ENCODE data around the gene ESRRB. TPM values are rescaled to one million over a fixed set of nuclear protein-coding genes. Genes with fewer than 3 reads are reported as not detected.

The ESRRB gene
- total RNA-seq, 1 donor from 2014 or later, result 0.31 TPM

DNA sequence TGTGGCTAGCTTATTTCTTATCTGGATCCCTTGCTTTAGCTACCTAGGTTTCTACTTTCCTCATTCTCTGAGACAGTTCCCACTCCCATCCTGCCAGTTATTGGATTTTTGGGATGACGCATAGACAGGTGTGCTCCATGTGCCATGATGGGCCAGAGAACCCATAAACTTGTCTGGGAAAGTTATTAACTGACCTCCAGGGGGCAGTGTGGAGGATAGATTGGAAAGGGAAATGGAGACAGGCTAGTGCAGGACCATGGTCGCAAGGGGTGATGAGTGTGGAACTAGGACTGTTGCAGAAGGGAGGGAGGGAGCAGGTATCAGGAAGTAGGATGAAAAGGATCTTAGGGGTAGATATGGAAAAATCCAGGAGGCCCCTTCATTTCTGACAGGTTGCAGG is 80.3 kb downstream of the ESRRB start:
- DNase-seq, result no peak

DNA sequence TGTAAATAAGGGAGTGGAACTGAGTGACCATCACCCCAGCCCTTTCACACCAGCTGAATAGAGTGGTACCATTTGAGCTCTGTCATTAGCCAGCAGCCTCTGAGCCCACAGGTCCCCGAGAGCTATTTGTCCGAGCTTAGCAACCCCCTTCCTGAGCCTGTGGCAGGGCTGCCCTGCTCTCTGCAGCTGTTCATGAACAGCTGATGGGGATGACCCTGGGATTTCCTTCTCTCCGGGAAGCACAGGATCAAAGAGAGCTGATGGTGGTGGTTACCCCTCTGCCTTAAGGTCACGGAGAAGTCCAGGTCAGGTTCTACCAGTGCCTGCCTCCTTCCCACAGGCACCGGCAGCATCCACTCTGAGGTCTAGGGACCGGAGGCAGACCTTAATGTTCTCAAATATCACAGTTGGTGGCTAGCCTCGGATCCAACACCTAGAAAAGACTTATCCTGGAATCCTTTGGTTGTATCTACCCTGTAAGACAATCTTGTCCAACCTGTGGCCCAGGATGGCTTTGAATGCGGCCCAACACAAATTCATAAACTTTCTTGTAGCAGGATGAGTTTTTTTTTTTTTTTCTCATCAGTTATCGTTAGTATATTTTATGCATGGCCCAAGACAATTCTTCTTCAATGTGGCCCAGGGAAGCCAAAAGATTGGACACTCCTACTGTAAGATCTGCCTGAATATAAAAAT is 81.1 kb downstream of the ESRRB start:
- DNase-seq, result no peak

GRCh38 chr14:76457841-76458240 is 81.9 kb downstream of the ESRRB start:
- DNase-seq, result no peak

DNA sequence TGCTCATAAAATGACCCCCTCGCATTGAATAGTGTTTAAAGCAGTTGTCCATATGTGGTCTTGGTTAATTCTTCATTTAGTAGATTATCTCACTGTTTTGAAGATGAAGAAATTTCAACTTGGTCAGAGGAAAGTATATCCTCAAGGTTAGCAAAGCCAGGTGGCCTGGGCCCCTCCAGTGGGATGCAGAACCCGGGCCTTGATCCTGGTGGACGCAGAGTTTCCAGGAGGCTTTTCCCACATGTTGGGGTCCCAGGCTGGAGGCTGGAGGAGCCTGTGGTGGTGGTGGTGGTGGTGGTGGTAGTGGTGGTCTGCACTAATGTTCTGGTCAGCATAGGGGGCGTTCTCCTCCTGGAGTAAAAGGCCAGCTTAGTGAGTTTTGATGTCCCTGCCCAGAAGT is 85.9 kb downstream of the ESRRB start:
- DNase-seq, result no peak

DNA sequence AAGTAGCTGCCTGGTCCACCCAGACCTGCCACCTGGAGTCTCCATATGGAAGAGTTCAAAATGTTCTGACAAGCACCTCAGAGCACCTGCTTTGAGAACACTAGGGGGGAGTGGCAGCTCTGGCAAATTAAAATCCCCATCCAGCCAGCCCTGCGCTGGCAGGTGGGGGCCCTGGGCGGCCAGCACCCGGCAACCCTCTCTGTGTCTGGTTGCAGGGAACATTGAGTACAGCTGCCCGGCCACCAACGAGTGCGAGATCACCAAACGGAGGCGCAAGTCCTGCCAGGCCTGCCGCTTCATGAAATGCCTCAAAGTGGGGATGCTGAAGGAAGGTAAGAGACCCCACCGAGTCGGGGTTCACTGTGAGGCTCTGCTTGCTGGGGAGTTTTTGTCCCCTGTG is 86.4 kb downstream of the ESRRB start:
- DNase-seq, result no peak

DNA sequence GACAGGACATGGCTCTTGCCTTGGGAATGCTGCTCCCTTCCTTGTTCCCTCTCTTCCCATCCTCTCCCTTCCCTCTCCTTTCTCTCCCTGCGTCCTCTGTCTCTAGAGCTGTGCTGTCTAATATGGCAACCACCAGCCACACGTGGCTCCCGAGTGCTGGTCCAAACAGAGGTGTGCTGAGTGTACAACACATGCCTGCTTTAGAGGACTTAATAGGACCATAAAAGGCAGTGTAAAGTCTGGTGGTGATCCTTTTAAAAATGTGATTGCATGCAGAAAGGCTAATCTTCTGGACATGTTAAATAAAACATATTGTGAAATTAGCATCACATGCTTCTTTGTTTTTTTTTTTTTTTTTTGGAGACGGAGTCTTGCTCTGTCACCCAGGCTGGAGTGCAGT is 87.2 kb downstream of the ESRRB start:
- DNase-seq, result no peak

- DNase-seq, result no peak
Observed at GRCh38 chr14:76464856-76465255, 88.9 kb downstream of the ESRRB start.

DNA sequence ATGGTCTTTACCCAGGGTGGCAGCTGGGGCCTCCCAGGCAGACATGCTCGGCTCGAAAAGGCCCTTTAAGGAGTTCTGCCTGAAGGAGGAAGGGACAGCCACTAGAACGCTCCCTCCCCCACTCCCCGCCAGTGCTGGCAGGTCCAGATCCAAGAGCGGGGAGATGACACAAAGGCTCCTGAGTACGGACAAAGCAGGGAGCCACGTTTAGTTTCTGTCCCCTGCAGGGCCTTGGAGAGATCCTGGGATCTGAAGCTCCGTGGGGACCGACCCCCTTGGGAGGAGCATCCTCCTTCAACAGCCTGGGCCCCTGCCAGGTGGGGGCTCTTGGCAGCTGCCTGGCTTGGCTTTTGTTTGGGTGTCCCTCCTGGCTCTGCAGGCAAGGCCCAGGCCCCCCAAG is 89.7 kb downstream of the ESRRB start:
- DNase-seq, result no peak

GRCh38 chr14:76467711-76468155 is 91.8 kb downstream of the ESRRB start:
- no peak for DNase-seq

DNA sequence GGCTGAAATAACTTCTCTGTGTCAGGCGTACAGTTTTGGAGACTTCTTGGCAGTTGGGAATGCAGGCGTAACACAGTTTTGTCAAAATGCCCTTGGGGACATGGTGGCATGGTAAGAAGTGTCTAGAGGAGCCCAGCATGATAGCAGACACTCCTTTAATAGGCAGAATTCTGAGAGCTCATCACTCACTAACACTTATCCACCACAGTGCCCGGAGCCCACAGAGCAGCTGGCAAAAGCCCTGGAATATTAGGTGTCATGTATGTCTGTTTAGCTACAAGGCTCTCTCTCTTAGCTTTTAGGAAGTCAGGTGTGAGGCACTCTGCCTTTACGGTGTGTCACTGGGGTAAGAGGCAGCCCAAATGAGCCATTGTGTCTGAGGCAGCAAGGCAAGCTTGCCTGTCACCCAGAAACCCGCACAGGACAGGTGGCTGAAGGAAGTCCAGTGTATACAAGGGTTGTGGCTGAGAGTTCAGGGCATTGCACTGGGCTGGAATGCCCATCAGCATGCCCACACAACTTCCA is 96.3 kb downstream of the ESRRB start:
- no peak for DNase-seq

- no peak for DNase-seq
Observed at GRCh38 chr14:76473481-76474263, 97.7 kb downstream of the ESRRB start.

DNA sequence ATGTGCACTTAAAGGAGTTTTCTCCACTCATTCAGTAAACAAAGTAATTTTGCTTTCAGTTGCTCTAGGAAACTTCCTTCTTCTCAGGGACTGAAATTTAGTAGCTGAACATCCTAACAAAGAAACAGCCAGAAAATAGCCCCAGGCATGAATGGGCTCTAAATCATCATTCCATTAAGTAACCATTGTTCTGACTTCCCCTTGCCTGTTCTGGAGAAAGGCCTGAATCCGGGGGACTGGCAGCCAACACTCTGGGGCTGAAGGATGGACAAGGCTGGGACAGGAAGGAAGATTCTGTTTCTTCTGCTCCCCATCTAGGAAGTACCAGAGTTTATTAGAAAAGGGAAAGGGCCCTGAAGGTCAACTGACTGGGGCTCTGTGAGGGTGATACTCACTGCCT is 104.5 kb downstream of the ESRRB start:
- no peak for DNase-seq

- no peak for DNase-seq
Observed at GRCh38 chr14:76484355-76484754, 108.4 kb downstream of the ESRRB start.

DNA sequence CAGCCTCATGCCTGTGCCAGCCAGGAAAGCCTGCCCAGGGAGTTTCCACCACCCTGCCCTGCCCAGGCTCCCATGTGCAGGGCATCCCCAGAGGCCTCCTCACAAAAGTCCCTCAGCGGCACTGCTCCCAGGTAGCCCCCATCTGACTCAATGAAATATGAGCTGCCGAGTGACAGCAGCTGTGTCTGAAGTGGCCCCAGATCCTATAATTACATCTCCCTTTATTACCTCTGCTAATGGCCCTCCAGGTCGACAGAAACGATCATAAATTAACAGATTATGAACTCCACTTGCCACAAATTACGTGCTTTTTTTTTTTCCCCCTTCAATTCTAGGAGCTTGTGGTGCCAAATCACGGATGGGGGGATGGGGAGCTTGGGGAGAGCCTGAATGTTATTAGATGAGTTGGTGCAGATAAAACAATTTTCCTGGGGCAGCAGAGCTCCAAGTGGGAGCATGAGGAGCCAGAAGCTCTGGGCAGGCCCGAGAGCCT is 110.4 kb downstream of the ESRRB start:
- no peak for DNase-seq

DNA sequence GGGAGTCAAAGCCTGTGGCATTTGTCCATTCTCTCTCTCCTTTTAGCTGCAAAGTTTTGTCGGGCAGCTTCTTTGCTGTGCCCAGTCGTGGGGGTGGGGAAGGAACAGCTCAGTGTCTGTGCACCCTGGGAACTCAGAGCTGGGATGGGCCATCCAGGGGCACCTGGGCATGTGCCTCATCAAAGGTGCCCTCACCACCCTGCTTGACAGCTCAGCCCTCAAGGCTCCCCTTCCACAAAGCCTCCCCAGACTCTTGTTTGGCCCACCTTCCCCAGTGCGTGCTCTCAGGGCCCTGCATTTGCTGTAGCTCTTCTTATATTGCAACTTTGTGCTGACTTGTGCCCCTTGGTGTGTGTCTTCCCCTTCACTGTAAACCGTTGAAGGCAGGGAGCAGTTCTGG is 112.6 kb downstream of the ESRRB start:
- DNase-seq, result no peak

- no peak for DNase-seq
Observed at GRCh38 chr14:76489667-76490066, 113.7 kb downstream of the ESRRB start.

DNA sequence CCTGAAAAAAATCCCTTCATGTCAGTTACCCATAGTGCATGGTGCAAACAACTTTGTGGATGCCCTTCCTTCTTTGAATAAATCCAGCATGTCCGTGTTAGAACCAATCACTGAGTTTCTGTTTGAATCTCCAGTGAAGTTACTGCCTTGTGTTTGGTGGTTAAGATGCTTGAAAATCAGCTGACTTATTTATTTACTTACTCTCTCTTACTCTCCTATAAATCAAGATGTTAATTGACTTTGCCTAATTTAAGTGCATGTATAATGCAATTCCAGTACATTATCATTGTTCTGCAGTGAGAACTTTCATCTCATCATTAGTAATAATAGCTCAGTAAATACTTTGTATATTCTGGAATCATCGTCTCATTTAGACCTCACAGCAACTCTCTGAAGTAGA is 114.2 kb downstream of the ESRRB start:
- no peak for DNase-seq

GRCh38 chr14:76490735-76491134 is 114.8 kb downstream of the ESRRB start:
- DNase-seq, result no peak

GRCh38 chr14:76491172-76491930 is 115.4 kb downstream of the ESRRB start:
- no peak for DNase-seq

DNA sequence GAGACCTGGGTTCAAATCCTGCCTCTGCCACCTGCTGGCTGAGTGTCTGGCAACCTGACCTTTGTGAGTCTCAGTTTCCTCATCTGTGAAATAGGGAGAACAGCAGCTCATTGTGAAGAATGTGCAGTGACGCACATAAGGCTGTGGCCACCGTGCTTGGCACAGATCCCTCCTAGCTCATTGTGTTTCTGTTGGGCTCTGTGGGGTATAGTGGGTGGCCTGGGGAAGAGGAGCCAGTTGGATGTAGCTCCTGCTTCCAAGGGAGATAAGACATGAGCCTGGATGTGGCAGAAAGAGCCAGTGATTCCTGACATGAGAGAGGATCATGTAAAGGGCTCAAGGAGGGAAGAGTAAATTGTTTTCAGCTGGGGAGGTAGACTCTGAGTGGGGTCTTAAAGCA is 120.0 kb downstream of the ESRRB start:
- DNase-seq, result no peak

- DNase-seq, result no peak
Observed at GRCh38 chr14:76496595-76496994, 120.7 kb downstream of the ESRRB start.

DNA sequence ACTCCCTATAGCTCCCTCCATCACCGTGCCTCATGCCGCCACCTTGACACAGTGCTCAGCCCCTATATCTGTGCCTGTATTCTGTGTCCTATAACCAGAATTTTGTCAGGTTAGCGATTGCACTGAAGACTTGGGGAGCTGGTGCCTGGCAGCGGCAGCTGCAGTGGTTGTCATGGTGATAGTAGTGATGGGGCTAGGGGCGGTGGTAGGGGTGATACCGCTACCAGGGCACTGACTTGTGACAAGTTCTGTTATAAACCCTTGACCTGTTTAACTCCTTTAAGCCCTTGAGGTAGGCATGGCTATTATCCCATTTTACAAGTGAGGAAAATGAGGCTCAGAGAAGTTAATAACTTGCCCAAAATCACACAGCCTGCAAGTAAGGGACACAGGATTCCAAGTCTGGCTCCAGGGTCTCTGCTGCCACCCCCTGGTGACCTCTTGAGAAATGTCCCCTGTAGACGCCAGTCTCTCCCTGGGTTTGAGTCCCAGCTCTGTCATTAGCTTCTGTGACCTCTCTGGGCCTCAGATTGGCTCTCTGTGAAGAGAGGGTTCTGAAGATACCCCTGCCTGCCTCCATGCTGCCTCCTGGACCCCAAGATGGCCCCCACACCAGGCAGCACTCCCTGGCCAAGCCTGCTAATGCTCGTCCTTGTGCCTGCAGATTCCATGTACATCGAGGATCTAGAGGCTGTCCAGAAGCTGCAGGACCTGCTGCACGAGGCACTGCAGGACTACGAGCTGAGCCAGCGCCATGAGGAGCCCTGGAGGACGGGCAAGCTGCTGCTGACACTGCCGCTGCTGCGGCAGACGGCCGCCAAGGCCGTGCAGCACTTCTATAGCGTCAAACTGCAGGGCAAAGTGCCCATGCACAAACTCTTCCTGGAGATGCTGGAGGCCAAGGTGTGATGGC is 121.9 kb downstream of the ESRRB start:
- no peak for DNase-seq
